ENCODE measurements around the gene VSX2. TPM values are rescaled to one million over a fixed set of nuclear protein-coding genes. Genes with fewer than 3 reads are reported as not detected.

The VSX2 gene
- total RNA-seq, 2 donors from 2014 or later, result not detected

DNA sequence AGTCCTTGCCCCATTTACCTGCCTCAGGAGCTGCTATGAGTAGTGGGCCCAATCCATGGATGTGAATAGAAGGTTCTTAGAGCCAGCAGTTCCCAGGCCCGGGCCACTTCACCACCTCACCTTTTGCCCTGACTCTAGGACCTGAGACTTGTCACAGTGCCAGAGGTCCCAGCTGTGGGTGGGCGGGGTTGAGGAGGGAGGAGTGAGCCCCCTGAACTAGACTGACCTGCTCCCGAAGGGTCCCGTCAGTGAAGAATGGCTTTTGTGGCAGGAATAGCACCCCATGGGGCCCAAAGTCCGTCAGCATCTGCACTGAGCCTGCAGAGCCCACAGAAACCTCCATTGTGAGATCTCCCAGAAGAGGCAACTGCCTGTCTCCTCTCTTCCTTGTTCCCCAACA, 50.6 kb downstream of the VSX2 start:
- no peak overlapping the region for H3K4me3 ChIP-seq
- H3K36me3 ChIP-seq, result no peaks in the 10 kb centered on the region
- no peak overlapping the region for H3K9ac ChIP-seq (ENCODE audit: low read depth in 2 of 2, low read length in 2 of 2)
- no peaks in the 10 kb centered on the region for H3K4me1 ChIP-seq
- no peaks in the 10 kb centered on the region for H3K9me3 ChIP-seq
- H3K27me3 ChIP-seq, result no peaks in the 10 kb centered on the region
- H3K27ac ChIP-seq, result no peak overlapping the region
- intact Hi-C loops (cut with DNase I), result no loop called here
- DNase-seq, result no peak
- TF ChIP-seq, protein P1, sequence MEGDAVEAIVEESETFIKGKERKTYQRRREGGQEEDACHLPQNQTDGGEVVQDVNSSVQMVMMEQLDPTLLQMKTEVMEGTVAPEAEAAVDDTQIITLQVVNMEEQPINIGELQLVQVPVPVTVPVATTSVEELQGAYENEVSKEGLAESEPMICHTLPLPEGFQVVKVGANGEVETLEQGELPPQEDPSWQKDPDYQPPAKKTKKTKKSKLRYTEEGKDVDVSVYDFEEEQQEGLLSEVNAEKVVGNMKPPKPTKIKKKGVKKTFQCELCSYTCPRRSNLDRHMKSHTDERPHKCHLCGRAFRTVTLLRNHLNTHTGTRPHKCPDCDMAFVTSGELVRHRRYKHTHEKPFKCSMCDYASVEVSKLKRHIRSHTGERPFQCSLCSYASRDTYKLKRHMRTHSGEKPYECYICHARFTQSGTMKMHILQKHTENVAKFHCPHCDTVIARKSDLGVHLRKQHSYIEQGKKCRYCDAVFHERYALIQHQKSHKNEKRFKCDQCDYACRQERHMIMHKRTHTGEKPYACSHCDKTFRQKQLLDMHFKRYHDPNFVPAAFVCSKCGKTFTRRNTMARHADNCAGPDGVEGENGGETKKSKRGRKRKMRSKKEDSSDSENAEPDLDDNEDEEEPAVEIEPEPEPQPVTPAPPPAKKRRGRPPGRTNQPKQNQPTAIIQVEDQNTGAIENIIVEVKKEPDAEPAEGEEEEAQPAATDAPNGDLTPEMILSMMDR (IDR thresholded peaks at IDR 0.05), result no peak

DNA sequence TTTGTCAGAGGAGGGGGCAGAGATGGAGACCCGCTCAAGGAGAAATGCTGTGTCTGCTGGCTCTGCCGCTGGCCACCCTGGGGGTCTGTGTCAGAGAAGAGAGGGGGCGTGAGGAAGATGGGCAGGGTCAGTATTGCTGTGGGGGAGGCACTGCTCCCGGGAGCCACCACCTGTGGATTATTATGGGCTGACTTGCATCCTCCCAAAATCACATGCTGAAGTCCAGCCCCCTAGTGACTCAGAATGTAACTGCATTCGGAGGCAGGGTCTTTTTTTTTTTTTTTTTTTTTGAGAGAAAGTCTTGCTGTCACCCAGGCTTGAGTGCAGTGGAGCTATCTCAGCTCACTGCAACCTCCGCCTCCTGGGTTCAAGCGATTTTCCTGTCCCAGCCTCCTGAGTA, 51.2 kb downstream of the VSX2 start:
- TF ChIP-seq, protein P1 (IDR thresholded peaks at IDR 0.05), result peak; percentile 22
- Histone ChIP-seq H3K27ac (no peak overlapping the region), H3K9me3 (no peaks in the 10 kb centered on the region), H3K4me3 (no peak overlapping the region), H3K9ac (ENCODE audit: low read depth in 2 of 2, low read length in 2 of 2) (no peak overlapping the region), H3K4me1 (no peaks in the 10 kb centered on the region), H3K27me3 (no peaks in the 10 kb centered on the region), H3K36me3 (no peaks in the 10 kb centered on the region)
- DNase-seq, result no peak
- intact Hi-C loops (cut with DNase I), result no loop called here

DNA sequence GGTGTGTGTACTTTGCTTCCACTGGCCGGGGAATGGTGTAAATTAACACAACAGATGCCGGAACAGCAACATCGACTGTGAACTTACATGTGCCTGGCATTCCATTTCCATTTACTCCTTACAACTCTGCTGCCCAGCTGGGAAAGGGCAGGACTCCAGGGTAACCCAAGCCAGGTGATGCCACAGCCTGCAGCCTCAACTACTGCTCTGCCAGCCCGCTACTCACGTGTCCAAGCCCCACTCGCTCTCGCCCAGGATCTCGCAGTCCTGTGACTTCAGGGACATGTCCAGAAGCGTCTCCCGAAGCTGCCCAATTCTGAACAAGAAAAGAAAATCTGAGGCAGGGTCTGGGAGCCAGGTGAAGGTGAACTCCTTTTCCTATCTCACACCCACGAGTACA, 52.8 kb downstream of the VSX2 start:
- H3K27me3 ChIP-seq, result no peaks in the 10 kb centered on the region

DNA sequence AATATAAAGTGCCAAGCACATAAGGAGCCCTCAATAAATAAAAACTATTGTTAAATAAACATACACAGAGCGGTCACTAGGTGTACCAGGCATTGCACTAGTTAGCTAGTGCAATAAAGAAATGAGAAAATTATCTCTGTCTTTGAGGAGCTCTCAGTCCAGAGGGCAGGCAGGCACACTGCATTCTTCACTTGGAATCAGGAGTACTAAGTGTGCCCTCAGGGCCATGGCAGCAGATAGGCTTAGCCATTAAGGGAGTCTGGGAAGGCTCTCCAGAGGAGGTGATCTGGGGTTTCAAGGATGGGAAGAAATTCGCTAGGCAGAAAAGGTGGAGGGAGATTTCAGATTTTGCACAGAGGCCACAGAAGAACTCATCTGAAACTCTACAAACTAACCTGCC, 54.4 kb downstream of the VSX2 start:
- no peak overlapping the region for H3K9ac ChIP-seq (ENCODE audit: low read depth in 2 of 2, low read length in 2 of 2)
- no peaks in the 10 kb centered on the region for H3K36me3 ChIP-seq
- no peaks in the 10 kb centered on the region for H3K9me3 ChIP-seq
- H3K4me3 ChIP-seq, result no peak overlapping the region
- TF ChIP-seq, protein P1 (IDR thresholded peaks at IDR 0.05), result no peak
- intact Hi-C loops (cut with DNase I), result no loop called here
- H3K27me3 ChIP-seq, result no peaks in the 10 kb centered on the region
- DNase-seq, result no peak
- no peaks in the 10 kb centered on the region for H3K4me1 ChIP-seq
- no peak overlapping the region for H3K27ac ChIP-seq

More for the DNA sequence above, 52.8 kb downstream of the VSX2 start:
- intact Hi-C loops (cut with DNase I), result no loop called here
- Histone ChIP-seq H3K36me3 (no peaks in the 10 kb centered on the region), H3K9ac (ENCODE audit: low read depth in 2 of 2, low read length in 2 of 2) (no peak overlapping the region), H3K27ac (no peak overlapping the region), H3K4me3 (no peak overlapping the region), H3K4me1 (no peaks in the 10 kb centered on the region), H3K9me3 (no peaks in the 10 kb centered on the region)
- TF ChIP-seq, protein P1 (IDR thresholded peaks at IDR 0.05), result no peak
- no peak for DNase-seq

GRCh38 chr14:74296037-74296467, 56.8 kb downstream of the VSX2 start:
- DNase-seq, result no peak
- Histone ChIP-seq H3K4me1 (no peaks in the 10 kb centered on the region), H3K27ac (no peak overlapping the region), H3K36me3 (no peaks in the 10 kb centered on the region), H3K9ac (ENCODE audit: low read depth in 2 of 2, low read length in 2 of 2) (no peak overlapping the region), H3K4me3 (no peak overlapping the region), H3K9me3 (no peaks in the 10 kb centered on the region), H3K27me3 (no peaks in the 10 kb centered on the region)
- intact Hi-C loops (cut with DNase I), result no loop called here
- TF ChIP-seq, protein P1 (IDR thresholded peaks at IDR 0.05), result no peak

DNA sequence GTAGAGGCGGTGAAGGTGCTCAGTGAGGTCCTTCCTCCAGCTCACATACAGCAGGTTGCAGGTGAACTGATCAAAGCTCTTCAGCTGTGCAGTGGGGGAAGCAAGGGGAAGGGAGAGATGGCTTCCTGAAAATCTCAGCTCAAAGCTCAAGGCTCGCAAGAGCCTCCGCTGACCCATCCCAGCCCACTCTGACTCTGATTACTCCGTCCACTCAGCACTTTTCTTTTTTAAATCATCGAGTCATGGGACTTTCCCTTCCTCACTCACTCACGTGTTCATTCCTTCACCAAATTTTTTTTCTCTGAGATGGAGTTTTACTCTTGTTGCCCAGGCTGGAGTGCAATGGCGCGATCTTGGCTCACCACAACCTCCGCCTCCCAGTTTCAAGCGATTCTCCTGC, 58.7 kb downstream of the VSX2 start:
- H3K27ac ChIP-seq, result no peak overlapping the region
- no peaks in the 10 kb centered on the region for H3K9me3 ChIP-seq
- no peak for DNase-seq
- H3K36me3 ChIP-seq, result no peaks in the 10 kb centered on the region
- TF ChIP-seq, protein P1 (IDR thresholded peaks at IDR 0.05), result no peak
- H3K9ac ChIP-seq (ENCODE audit: low read depth in 2 of 2, low read length in 2 of 2), result no peak overlapping the region
- H3K27me3 ChIP-seq, result no peaks in the 10 kb centered on the region
- no peaks in the 10 kb centered on the region for H3K4me1 ChIP-seq
- intact Hi-C loops (cut with DNase I), result no loop called here
- no peak overlapping the region for H3K4me3 ChIP-seq
